ENCODE measurements around the gene CCDC171.

- no peak for TF ChIP-seq CTCF (conservative IDR thresholded peaks at IDR 0.05; ENCODE audit: low read length)
- no peak for TF ChIP-seq EZH2phosphoT487 (IDR thresholded peaks at IDR 0.05; ENCODE audit: borderline replicate concordance, low read depth, low read length)
These were observed 208.7 kb downstream of the CCDC171 start for GRCh38 chr9:15761551-15761950.
